Endothelial cell of umbilical vein (primary cell): ENCODE measurements around the gene RUBCN. TPM values are rescaled to one million over a fixed set of nuclear protein-coding genes. Genes with fewer than 3 reads are reported as not detected.

ENCODE experiments used
- BruUV-seq: library from RNA; stranded (reverse); fragments of 400-500 nt; replicated peaks from 2 replicates; lab custom pipeline; 2021; lab: Mats Ljungman, UMichigan
- CTCF ChIA-PET: fragments of 300-600, 350-600 bp; sonication (Branson Sonifier 250); formaldehyde crosslinking; loops from one replicate; lab custom pipeline; 2021; ENCODE audit warnings: antibody characterized with exemption, inconsistent platforms; lab: Charles Lee
- POLR2A ChIA-PET: fragments of 300-600, 350-600 bp; sonication (Branson Sonifier 250); formaldehyde crosslinking; loops from one replicate; lab custom pipeline; 2021; ENCODE audit warnings: antibody characterized with exemption, inconsistent platforms; lab: Charles Lee
- DNase-seq: peaks from one replicate; pipeline ENCODE4 v3.0.0-alpha.2; 2011; ENCODE audit warnings: low read depth, low spot score
- FAIRE-seq: peaks from 2 replicates; lab custom pipeline; 2011; peaks lifted over from hg19 to GRCh38; lab: Jason Lieb, UNC
- H2AFZ ChIP-seq: 2 replicates; pipeline ENCODE4 v1.6.0; 2012; ENCODE audit warnings: low read depth, low read length, control low read depth, inconsistent platforms
- H3K27ac ChIP-seq: 2 replicates; pipeline ENCODE4 v1.5.1; 2011; ENCODE audit warnings: low read depth, mild to moderate bottlenecking, control low read depth, low read length, moderate library complexity; ENCODE audit not compliant: insufficient read depth
- H3K27me3 ChIP-seq, 2 experiments: 2 replicates each; pipeline versions ENCODE4 v1.6.0 to v1.6.1; 2011; ENCODE audit warnings: low read length in 2 of 2, mixed read lengths in 1 of 2; ENCODE audit not compliant: control insufficient read depth in 2 of 2, insufficient read depth in 2 of 2
- H3K36me3 ChIP-seq, 2 experiments: 2 replicates in 1 of 2; 3 replicates in 1 of 2; pipeline ENCODE4 v1.5.1; 2011; ENCODE audit warnings: low read length in 2 of 2, mild to moderate bottlenecking in 1 of 2, moderate library complexity in 1 of 2; ENCODE audit not compliant: control insufficient read depth in 2 of 2, insufficient read depth in 2 of 2; ENCODE audit errors: extremely low read depth in 1 of 2
- H3K4me1 ChIP-seq: 3 replicates; pipeline ENCODE4 v1.5.1; 2011; ENCODE audit warnings: mild to moderate bottlenecking, low read length; ENCODE audit not compliant: control insufficient read depth, insufficient read depth; ENCODE audit errors: extremely low read depth
- H3K4me2 ChIP-seq: 2 replicates; pipeline ENCODE4 v1.6.1; 2011; ENCODE audit warnings: low read length, control low read depth, mixed read lengths; ENCODE audit not compliant: insufficient read depth
- H3K4me3 ChIP-seq, 3 experiments: fragments of 200-600 bp in 1 of 3; sonication (generic), shearing (Covaris generic) in 1 of 3; replicated peaks in 1 of 3; 2 replicates each; pipeline ENCODE4 v1.5.1; 2011 to 2016; ENCODE audit warnings: control low read depth in 3 of 3, low read length in 3 of 3, mild to moderate bottlenecking in 2 of 3, inconsistent platforms in 1 of 3, low read depth in 1 of 3, moderate library complexity in 1 of 3; ENCODE audit not compliant: insufficient read depth in 1 of 3
- H3K79me2 ChIP-seq: 2 replicates; pipeline ENCODE4 v1.6.0; 2012; ENCODE audit warnings: low read length, inconsistent platforms; ENCODE audit not compliant: control insufficient read depth, insufficient read depth
- H3K9ac ChIP-seq: replicated peaks from 2 replicates; pipeline ENCODE3; 2011; ENCODE audit warnings: low read length, control low read depth; ENCODE audit not compliant: insufficient read depth; ENCODE audit errors: extremely low read depth
- H3K9me1 ChIP-seq: replicated peaks from 3 replicates; pipeline ENCODE4 v1.6.0; 2011; ENCODE audit warnings: mild to moderate bottlenecking, low read length; ENCODE audit not compliant: control insufficient read depth, insufficient read depth; ENCODE audit errors: extremely low read depth
- H3K9me3 ChIP-seq: replicated peaks from 2 replicates; pipeline ENCODE4 v1.5.1; 2012; ENCODE audit warnings: low read length, inconsistent platforms; ENCODE audit not compliant: control insufficient read depth, insufficient read depth
- H4K20me1 ChIP-seq: replicated peaks from 2 replicates; pipeline ENCODE3; 2011; ENCODE audit warnings: mild to moderate bottlenecking, low read length; ENCODE audit not compliant: control insufficient read depth, insufficient read depth; ENCODE audit errors: extremely low read depth
- CTCF ChIP-seq, 2 donors: IDR thresholded peaks; 1 replicate in 1 of 2; 2 replicates in 1 of 2; pipeline ENCODE4 v1.5.1; 2011; ENCODE audit warnings: low read length in 2 of 2, mild to moderate bottlenecking in 2 of 2, moderate library complexity in 2 of 2, control low read depth in 1 of 2, inconsistent platforms in 1 of 2, low read depth in 1 of 2; ENCODE audit not compliant: insufficient read depth in 1 of 2; ENCODE audit errors: extremely low read depth in 1 of 2
- EZH2 ChIP-seq: IDR thresholded peaks from 2 replicates; pipeline ENCODE4 v1.6.1; 2012; ENCODE audit warnings: borderline replicate concordance, low read depth, mild to moderate bottlenecking, moderate library complexity, low read length, inconsistent platforms; ENCODE audit not compliant: severe bottlenecking
- FOS ChIP-seq: IDR thresholded peaks from 2 replicates; pipeline ENCODE4 v1.6.1; 2011; ENCODE audit warnings: mild to moderate bottlenecking, low read length, moderate library complexity, borderline replicate concordance; ENCODE audit not compliant: insufficient read depth
- GATA2 ChIP-seq: IDR thresholded peaks from 2 replicates; pipeline ENCODE4 v1.7.0; 2011; ENCODE audit warnings: low read depth, mild to moderate bottlenecking, moderate library complexity, mixed read lengths, low read length; ENCODE audit not compliant: insufficient read length, insufficient read depth
- JUN ChIP-seq: IDR thresholded peaks from 2 replicates; pipeline ENCODE4 v1.6.1; 2011; ENCODE audit warnings: borderline replicate concordance, low read depth; ENCODE audit not compliant: insufficient read length, insufficient read depth
- MAX ChIP-seq: IDR thresholded peaks from 2 replicates; pipeline ENCODE4 v1.6.1; 2011; ENCODE audit not compliant: insufficient read depth, insufficient read length
- MYC ChIP-seq: IDR thresholded peaks from one replicate; pipeline ENCODE4 v1.6.1; 2011; ENCODE audit warnings: mild to moderate bottlenecking, low read depth, low read length
- POLR2A ChIP-seq: IDR thresholded peaks from 2 replicates; pipeline ENCODE4 v1.6.1; 2012; ENCODE audit warnings: low read depth, mild to moderate bottlenecking, control low read depth, low read length
- POLR2AphosphoS5 ChIP-seq: IDR thresholded peaks from 2 replicates; pipeline ENCODE4 v1.6.1; 2012; ENCODE audit warnings: low read depth, mild to moderate bottlenecking, control low read depth, low read length, moderate library complexity; ENCODE audit not compliant: insufficient read depth
- dilution Hi-C: fragments of 300-500 bp; cut with MboI; formaldehyde crosslinking; loops from one replicate; pipeline ENCODE4 v1.15.0; 2019; ENCODE audit warnings: low sequenced_read_pairs; ENCODE audit not compliant: extremely low pct_ligation_motif_present
- intact Hi-C: fragments of 100-400 bp; cut with micrococcal nuclease; formaldehyde crosslinking; loops from one replicate; pipeline ENCODE4 v1.10.0; 2022
- polyA plus RNA-seq, 4 experiments: library from polyadenylated mRNA; depleted of rRNA in 3 of 4; stranded (reverse) in 3 of 4; unstranded in 1 of 4; fragments of >200 nt; gene quantifications; 2 replicates each; pipeline versions ENCODE4 v1.2.1 to v1.2.3, GENCODE V29; 2011 to 2012; ENCODE audit warnings: missing spikeins in 1 of 4
- total RNA-seq: library from RNA; stranded (reverse); gene quantifications from 2 replicates; pipeline ENCODE4 v1.2.3, GENCODE V29; 2021

RUBCN gene
- total and polyA plus RNA-seq, 2 donors (not counting 3 experiments of a cell fraction or from before 2014, with no cell fraction given) = 15.0 to 25.8 TPM

DNA sequence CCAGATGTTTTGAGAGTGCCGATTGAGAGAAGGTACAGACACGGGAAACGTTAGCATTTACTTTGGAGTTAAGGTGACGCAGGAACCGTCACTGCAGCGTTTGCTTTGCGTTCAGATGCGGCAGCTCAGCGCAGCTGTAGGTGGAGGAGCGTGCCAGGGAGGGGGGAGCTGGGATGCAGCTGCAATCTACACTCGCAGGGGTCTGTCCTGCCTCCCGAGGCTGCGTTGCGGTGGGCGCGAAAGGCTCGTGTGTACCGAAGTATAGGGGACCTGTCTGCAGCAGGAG is 12.6 kb upstream of the RUBCN start:
- dilution Hi-C loops (no loop called here), intact Hi-C loops (loop anchor here (1.0 kb wide), 2 partner anchors 12 to 42 kb away; partner anchors contain the start of gene LRCH3)
- Histone ChIP-seq H4K20me1 (peaks cover 4% of the 10 kb centered on the region), H3K79me2 (peaks cover 33% of the 10 kb centered on the region), H3K4me3 (peak overlapping the region in 2 of 3 experiments; percentile 39 to 62), H3K4me2 (peak overlapping the region; percentile 17), H3K9me1 (no peaks in the 10 kb centered on the region), H3K9ac (no peak overlapping the region), H3K4me1 (peaks cover 13% of the 10 kb centered on the region), H2AFZ (peak overlapping the region; percentile 45), H3K36me3 (no peaks in the 10 kb centered on the region), H3K27me3 (no peaks in the 10 kb centered on the region), H3K9me3 (no peaks in the 10 kb centered on the region), H3K27ac (no peak overlapping the region)
- DNase-seq = no peak
- TF ChIP-seq CTCF (IDR thresholded peaks at IDR 0.05; ENCODE audit: extremely low read depth in 1 of 2, insufficient read depth in 1 of 2, low read depth in 1 of 2, low read length in 2 of 2) = no peak
- no peak for TF ChIP-seq GATA2
- no peak for TF ChIP-seq MYC
- TF ChIP-seq POLR2A = no peak
- TF ChIP-seq EZH2 = no peak
- TF ChIP-seq POLR2AphosphoS5 = no peak
- no peak for TF ChIP-seq MAX
- TF ChIP-seq FOS = no peak
- TF ChIP-seq JUN = no peak
- ChIA-PET CTCF (interaction anchor here (0.9 to 1.6 kb wide), 6 partner anchors 9 to 44 kb away, joined by 3 to 5 read pairs (median 4); partner anchors contain the start of gene RUBCN), POLR2A (interaction anchor here (0.5 kb wide), 1 partner anchor 26 kb away, joined by 4 read pairs; no protein-coding TSS in a partner anchor)
- TSS peak; percentile 23 for BruUV-seq
- FAIRE-seq = no peak
